ENCODE results near the gene FCAMR. TPM values are rescaled to one million over a fixed set of nuclear protein-coding genes. Genes with fewer than 3 reads are reported as not detected.

FCAMR gene
- polyA plus RNA-seq, 1 donor = 7.7 TPM

DNA sequence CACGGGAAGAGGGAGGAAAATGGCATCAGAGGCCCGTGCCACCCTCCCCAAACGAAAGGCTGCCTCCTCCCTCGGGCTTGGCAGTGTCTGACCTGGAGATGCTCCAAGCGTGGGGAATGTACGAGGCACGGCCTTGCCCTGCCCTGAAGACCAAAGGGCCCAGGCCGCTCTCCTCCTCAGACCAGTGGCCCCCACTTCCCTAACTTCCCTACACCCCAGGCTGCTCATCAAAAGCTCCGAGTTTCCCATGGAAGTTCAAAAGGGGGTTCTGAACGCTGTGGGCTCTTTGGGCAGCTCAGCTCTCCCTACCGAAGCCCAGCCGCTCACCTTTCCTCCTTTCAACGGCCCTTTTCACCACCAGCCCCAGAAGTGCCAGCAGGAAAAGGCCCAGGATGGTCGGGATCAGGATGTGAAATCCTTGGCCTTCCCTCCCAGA, 60.4 kb downstream of the FCAMR start:
- DNase-seq = no peak

DNA sequence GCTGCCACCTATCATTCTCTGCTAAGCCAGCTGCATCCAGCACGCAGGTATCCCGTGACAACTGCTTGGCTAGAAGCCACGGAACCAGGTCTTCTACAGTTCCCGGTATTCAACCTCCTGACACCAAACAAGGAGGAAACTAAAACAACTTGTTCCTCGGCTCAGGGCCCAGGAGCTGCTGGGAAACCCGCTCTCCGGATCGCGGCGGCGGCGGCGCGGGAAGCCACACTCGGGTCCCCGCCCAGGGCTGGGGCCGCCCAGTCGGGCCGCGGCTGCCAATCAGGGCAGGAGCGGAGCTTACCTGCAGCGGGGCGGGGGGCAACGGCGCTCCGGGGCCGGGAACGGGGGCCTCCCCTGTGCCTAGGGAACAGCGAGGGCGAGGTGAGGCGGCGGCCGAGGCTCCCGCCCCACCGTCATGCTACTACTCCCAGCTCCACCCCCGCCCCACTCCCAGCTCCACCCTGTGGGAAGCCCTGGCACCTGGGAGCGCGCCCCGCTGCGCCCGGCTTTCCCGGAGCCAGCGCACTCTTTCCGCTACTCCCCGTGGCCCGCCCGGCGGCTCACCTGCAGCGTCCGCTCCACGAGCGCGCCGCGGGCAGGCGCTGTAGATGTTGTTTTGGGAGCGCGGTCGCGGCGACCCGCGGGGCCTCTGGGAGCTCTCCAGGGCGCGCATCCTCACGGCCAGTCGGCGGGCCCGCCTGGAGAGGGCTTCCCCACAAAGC, 60.9 kb downstream of the FCAMR start:
- peak; percentile 84 for DNase-seq

DNA sequence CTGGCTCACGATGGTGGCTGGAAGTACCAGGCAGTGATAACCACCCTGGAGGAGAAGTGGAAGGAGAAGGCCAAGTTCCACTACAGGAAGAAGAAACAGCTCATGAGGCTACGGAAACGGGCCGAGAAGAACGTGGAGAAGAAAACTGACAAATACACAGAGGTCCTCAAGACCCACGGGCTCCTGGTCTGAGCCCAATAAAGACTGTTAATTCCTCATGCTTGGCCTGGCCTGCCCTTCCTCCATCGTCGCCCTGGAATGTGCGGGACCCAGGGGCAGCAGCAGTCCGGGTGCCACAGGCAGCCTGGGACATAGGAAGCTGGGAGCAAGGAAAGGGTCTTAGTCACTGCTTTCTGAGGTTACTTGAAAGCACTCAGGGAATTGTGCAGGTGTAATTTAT, 62.2 kb downstream of the FCAMR start:
- DNase-seq = no peak

Other genes with a start within 250 kb of the FCAMR start
- gene IL19, start 199.7 kb downstream of the FCAMR start, polyA plus RNA-seq (ENCODE audit: insufficient read length) = 1.0 TPM
- gene IL10, start 198.0 kb downstream of the FCAMR start, polyA plus RNA-seq (ENCODE audit: insufficient read length) = 0.42 TPM
- gene IL20, start 104.8 kb downstream of the FCAMR start, polyA plus RNA-seq (ENCODE audit: insufficient read length) = not detected
- gene IL24, start 73.0 kb downstream of the FCAMR start, polyA plus RNA-seq (ENCODE audit: insufficient read length) = 0.23 TPM
- gene FCMR, start 48.5 kb downstream of the FCAMR start, polyA plus RNA-seq (ENCODE audit: insufficient read length) = 1.8 TPM
- 1.6 TPM for gene PIGR, start 24.0 kb downstream of the FCAMR start, polyA plus RNA-seq (ENCODE audit: insufficient read length)
- 18.5 TPM for gene C1orf116, start 62.3 kb upstream of the FCAMR start, polyA plus RNA-seq (ENCODE audit: insufficient read length)
- gene YOD1, start 80.7 kb upstream of the FCAMR start, polyA plus RNA-seq (ENCODE audit: insufficient read length) = 16.3 TPM
- 27.3 TPM for gene PFKFB2, start 82.8 kb upstream of the FCAMR start, polyA plus RNA-seq (ENCODE audit: insufficient read length)
- gene C4BPB, start 118.4 kb upstream of the FCAMR start, polyA plus RNA-seq (ENCODE audit: insufficient read length) = 0.50 TPM
- gene C4BPA, start 133.8 kb upstream of the FCAMR start, polyA plus RNA-seq (ENCODE audit: insufficient read length) = 0.52 TPM

Data from left kidney (tissue), 2 donors.